CD14-positive monocyte (primary cell): ENCODE measurements around the gene IGF1R. TPM values are rescaled to one million over a fixed set of nuclear protein-coding genes. Genes with fewer than 3 reads are reported as not detected.

ENCODE experiments used
- DNase-seq, 3 donors: peaks; one replicate each; pipeline ENCODE4 v3.0.0-alpha.2; 2011 to 2022
- H2AFZ ChIP-seq: 2 replicates; pipeline ENCODE4 v1.6.0; 2012; ENCODE audit warnings: mild to moderate bottlenecking, low read depth, low read length, inconsistent platforms; ENCODE audit not compliant: insufficient read depth, poor library complexity, severe bottlenecking
- H3K27ac ChIP-seq, 2 donors: 1 replicate in 1 of 2; 2 replicates in 1 of 2; pipeline ENCODE4 v1.5.1; 2012 to 2013; ENCODE audit warnings: low read length in 2 of 2, control low read depth in 1 of 2, inconsistent platforms in 1 of 2, low read depth in 1 of 2, mild to moderate bottlenecking in 1 of 2
- H3K27me3 ChIP-seq, 2 donors: one replicate each; pipeline versions ENCODE4 v1.6.0 to v1.6.1; 2011 to 2013; ENCODE audit warnings: low read length in 2 of 2; ENCODE audit not compliant: control insufficient read depth in 2 of 2, insufficient read depth in 2 of 2
- H3K36me3 ChIP-seq, 2 donors: replicated peaks in 1 of 2; 1 replicate in 1 of 2; 2 replicates in 1 of 2; pipeline versions ENCODE4 v1.5.1 to v1.6.1; 2012 to 2013; ENCODE audit warnings: low read length in 2 of 2, control low read depth in 1 of 2, inconsistent platforms in 1 of 2, mild to moderate bottlenecking in 1 of 2; ENCODE audit not compliant: insufficient read depth in 2 of 2, control insufficient read depth in 1 of 2
- H3K4me1 ChIP-seq, 2 donors: 1 replicate in 1 of 2; 2 replicates in 1 of 2; pipeline versions ENCODE4 v1.5.1 to v1.6.1; 2012 to 2013; ENCODE audit warnings: low read length in 2 of 2, control low read depth in 1 of 2, inconsistent platforms in 1 of 2, mild to moderate bottlenecking in 1 of 2, moderate library complexity in 1 of 2; ENCODE audit not compliant: insufficient read depth in 2 of 2, control insufficient read depth in 1 of 2
- H3K4me2 ChIP-seq: replicated peaks from 2 replicates; pipeline ENCODE3; 2012; ENCODE audit warnings: low read length, moderate library complexity, mild to moderate bottlenecking; ENCODE audit not compliant: poor library complexity, severe bottlenecking; ENCODE audit errors: extremely low read depth
- H3K4me3 ChIP-seq, 3 experiments: fragments of 200-600 bp in 1 of 3; sonication (generic) in 1 of 3; replicated peaks in 1 of 3; 1 replicate in 2 of 3; 2 replicates in 1 of 3; pipeline ENCODE4 v1.5.1; 2011 to 2013; ENCODE audit warnings: low read length in 3 of 3, mild to moderate bottlenecking in 3 of 3, control low read depth in 2 of 3, low read depth in 2 of 3, inconsistent platforms in 1 of 3, moderate library complexity in 1 of 3
- H3K79me2 ChIP-seq: 2 replicates; pipeline ENCODE4 v1.6.0; 2012; ENCODE audit warnings: mild to moderate bottlenecking, control low read depth, inconsistent platforms, low read length, moderate library complexity; ENCODE audit not compliant: insufficient read depth
- H3K9ac ChIP-seq: 2 replicates; pipeline ENCODE4 v1.6.0; 2017; ENCODE audit warnings: low read length, mild to moderate bottlenecking; ENCODE audit not compliant: insufficient read depth, poor library complexity, severe bottlenecking
- H3K9me3 ChIP-seq, 2 donors: replicated peaks in 1 of 2; 1 replicate in 1 of 2; 2 replicates in 1 of 2; pipeline versions ENCODE4 v1.5.1 to v1.6.1; 2012 to 2013; ENCODE audit warnings: low read length in 2 of 2, control low read depth in 1 of 2; ENCODE audit not compliant: control insufficient read depth in 1 of 2, insufficient read depth in 1 of 2
- H4K20me1 ChIP-seq: 2 replicates; pipeline ENCODE4 v1.6.0; 2012; ENCODE audit warnings: mild to moderate bottlenecking, low read length, control low read depth, moderate library complexity; ENCODE audit not compliant: insufficient read depth
- H3K27ac Mint-ChIP-seq, 7 donors: one replicate each; pipeline ENCODE4 v1.8.0; 2020; ENCODE audit warnings: mild to moderate bottlenecking in 7 of 7, mixed read lengths in 7 of 7, moderate library complexity in 6 of 7, inconsistent platforms in 2 of 7
- H3K27me3 Mint-ChIP-seq, 3 donors: one replicate each; pipeline ENCODE4 v1.8.0; 2021 to 2022; ENCODE audit warnings: low read depth in 3 of 3, mild to moderate bottlenecking in 3 of 3, mixed read lengths in 3 of 3, moderate library complexity in 3 of 3, inconsistent platforms in 1 of 3
- H3K36me3 Mint-ChIP-seq, 2 donors: one replicate each; pipeline ENCODE4 v1.8.0; 2020; ENCODE audit warnings: mixed read lengths in 2 of 2, inconsistent platforms in 1 of 2, mild to moderate bottlenecking in 1 of 2
- H3K4me1 Mint-ChIP-seq: one replicate; pipeline ENCODE4 v1.8.0; 2020; ENCODE audit warnings: mild to moderate bottlenecking, mixed read lengths
- H3K4me3 Mint-ChIP-seq, 2 donors: one replicate each; pipeline ENCODE4 v1.8.0; 2020; ENCODE audit warnings: mild to moderate bottlenecking in 2 of 2, mixed read lengths in 2 of 2, moderate library complexity in 1 of 2
- H3K9me3 Mint-ChIP-seq, 7 donors: one replicate each; pipeline ENCODE4 v1.8.0; 2020 to 2022; ENCODE audit warnings: mixed read lengths in 7 of 7, mild to moderate bottlenecking in 6 of 7, moderate library complexity in 6 of 7, inconsistent platforms in 2 of 7
- CTCF ChIP-seq: fragments of 200-600 bp; IDR thresholded peaks from one replicate; pipeline ENCODE4 v1.8.0; 2022; ENCODE audit warnings: antibody characterized with exemption, mild to moderate bottlenecking
- WGBS: methylation state at CpG from one replicate; pipeline ENCODE4 v1.1.5; 2013; ENCODE audit warnings: missing lambda C conversion rate; ENCODE audit not compliant: insufficient coverage; 5-methylcytosine and 5-hydroxymethylcytosine counted together
- intact Hi-C, 2 donors: fragments of 100-400 bp; cut with micrococcal nuclease; formaldehyde crosslinking; loops; one replicate each; pipeline versions ENCODE4 v1.15.0 to v1.15.1; 2023
- polyA plus RNA-seq, 3 donors: library from polyadenylated mRNA; depleted of rRNA in 1 of 3; unstranded in 2 of 3; stranded (reverse) in 1 of 3; fragments of 300-500 nt in 2 of 3; fragments of >200 nt in 1 of 3; fragmentation: Illumina TruSeq in 2 of 3; gene quantifications; 1 replicate in 2 of 3; 2 replicates in 1 of 3; pipeline ENCODE4 v1.2.3, GENCODE V29; 2012 to 2021

Gene IGF1R
- polyA plus RNA-seq, 3 donors, result 0.35 to 4.9 (median 0.67) TPM

GRCh38 chr15:98673133-98673532 is 24.8 kb downstream of the IGF1R start:
- Histone ChIP-seq H3K4me3 (no peak overlapping the region), H3K4me2 (no peak overlapping the region), H3K4me1 (peaks cover 4 to 9% of the 10 kb centered on the region in 2 donors), H3K9ac (no peak overlapping the region), H3K9me3 (no peaks in the 10 kb centered on the region), H3K27me3 (no peaks in the 10 kb centered on the region), H3K79me2 (peaks cover 79% of the 10 kb centered on the region), H3K27ac (no peak overlapping the region), H2AFZ (no peak overlapping the region), H3K36me3 (no peaks in the 10 kb centered on the region), H4K20me1 (peaks cover 78% of the 10 kb centered on the region)
- H3K4me1 Mint-ChIP-seq, result peaks cover 25% of the 10 kb centered on the region
- H3K9me3 Mint-ChIP-seq, result no peaks in the 10 kb centered on the region
- no peak overlapping the region for H3K27ac Mint-ChIP-seq
- WGBS, result 100% methylated on average over 1 of the region's 4 CpGs
- DNase-seq, result no peak
- H3K4me3 Mint-ChIP-seq, result no peak overlapping the region
- peaks cover 0 to 3% of the 10 kb centered on the region in 2 donors for H3K36me3 Mint-ChIP-seq
- no peak for TF ChIP-seq CTCF
- intact Hi-C loops, result no loop called here
- H3K27me3 Mint-ChIP-seq, result peaks cover 0 to 3% (median 0%) of the 10 kb centered on the region in 3 donors

GRCh38 chr15:98674336-98674735 is 26.0 kb downstream of the IGF1R start:
- H3K4me1 Mint-ChIP-seq, result peaks cover 14% of the 10 kb centered on the region
- intact Hi-C loops, result no loop called here

More at GRCh38 chr15:98674336-98674735, 26.0 kb downstream of the IGF1R start:
- Mint-ChIP-seq H3K9me3 (no peaks in the 10 kb centered on the region), H3K27ac (no peak overlapping the region), H3K4me3 (no peak overlapping the region), H3K36me3 (peaks cover 0 to 7% of the 10 kb centered on the region in 2 donors), H3K27me3 (peaks cover 0 to 1% (median 0%) of the 10 kb centered on the region in 3 donors)
- no peak overlapping the region for H3K27ac ChIP-seq
- no peak overlapping the region for H2AFZ ChIP-seq
- H3K27me3 ChIP-seq, result no peaks in the 10 kb centered on the region
- no peaks in the 10 kb centered on the region for H3K4me1 ChIP-seq
- peaks cover 83% of the 10 kb centered on the region for H3K79me2 ChIP-seq
- no peaks in the 10 kb centered on the region for H3K9me3 ChIP-seq
- no peak overlapping the region for H3K4me2 ChIP-seq
- WGBS, result no CpG with 5 or more reads among the region's 9 CpGs
- no peaks in the 10 kb centered on the region for H3K36me3 ChIP-seq
- TF ChIP-seq CTCF, result no peak
- no peak overlapping the region for H3K4me3 ChIP-seq
- H4K20me1 ChIP-seq, result peaks cover 72% of the 10 kb centered on the region
- H3K9ac ChIP-seq, result no peak overlapping the region
- DNase-seq, result no peak
